HG03060 (cell line): ENCODE data around the gene EPHB4.
"Not testable (repeated sequence)": the region's sequence is repeated elsewhere in the genome, so short reads cannot be mapped to it uniquely, and the experiment has no call there.

Experiments
- ATAC-seq: cut with Tn5 transposase; IDR thresholded peaks from one replicate; pipeline ENCODE4 v1.9.1; 2021; ENCODE audit warnings: low read depth, moderate number of reproducible peaks; ENCODE audit not compliant: unreplicated experiment

EPHB4 gene

GRCh38 chr7:100854899-100855298 is 27.6 kb upstream of the EPHB4 start:
- ATAC-seq = not testable (repeated sequence)

GRCh38 chr7:100854146-100854895 is 27.0 kb upstream of the EPHB4 start:
- no peak for ATAC-seq

GRCh38 chr7:100852048-100852872 is 24.9 kb upstream of the EPHB4 start, which contains the start of gene SLC12A9:
Gene SLC12A9, plus strand, starts transcription at chr7:100852713. Its CDS starts 1,485 bp downstream, at chr7:100854198.
- no peak for ATAC-seq

GRCh38 chr7:100847360-100847759 is 20.0 kb upstream of the EPHB4 start:
- ATAC-seq = no peak

- ATAC-seq = no peak
Measured at GRCh38 chr7:100840470-100841100, 13.3 kb upstream of the EPHB4 start.

GRCh38 chr7:100839361-100839760 is 12.0 kb upstream of the EPHB4 start:
- no peak for ATAC-seq

- no peak for ATAC-seq
Measured at GRCh38 chr7:100837099-100837836, 9.9 kb upstream of the EPHB4 start.

GRCh38 chr7:100836812-100837098 is 9.4 kb upstream of the EPHB4 start:
- no peak for ATAC-seq

- no peak for ATAC-seq
Measured at GRCh38 chr7:100835903-100836811, 8.8 kb upstream of the EPHB4 start.

- ATAC-seq = no peak
Measured at GRCh38 chr7:100832281-100832633, 4.9 kb upstream of the EPHB4 start.

- ATAC-seq = no peak
Measured at GRCh38 chr7:100830396-100830795, 3.1 kb upstream of the EPHB4 start.

GRCh38 chr7:100829150-100829716 is 1.9 kb upstream of the EPHB4 start:
- no peak for ATAC-seq

- no peak for ATAC-seq
Measured at GRCh38 chr7:100826514-100827329, 601 bp downstream of the EPHB4 start.

GRCh38 chr7:100825751-100826513 is 1.4 kb downstream of the EPHB4 start:
- no peak for ATAC-seq

GRCh38 chr7:100825215-100825671 is 2.1 kb downstream of the EPHB4 start:
- ATAC-seq = no peak

GRCh38 chr7:100824499-100825214 is 2.7 kb downstream of the EPHB4 start:
- no peak for ATAC-seq

GRCh38 chr7:100823534-100823933 is 3.8 kb downstream of the EPHB4 start:
- ATAC-seq = no peak
